Measurements from ENCODE around the gene PLEKHO2.

PLEKHO2 gene

DNA sequence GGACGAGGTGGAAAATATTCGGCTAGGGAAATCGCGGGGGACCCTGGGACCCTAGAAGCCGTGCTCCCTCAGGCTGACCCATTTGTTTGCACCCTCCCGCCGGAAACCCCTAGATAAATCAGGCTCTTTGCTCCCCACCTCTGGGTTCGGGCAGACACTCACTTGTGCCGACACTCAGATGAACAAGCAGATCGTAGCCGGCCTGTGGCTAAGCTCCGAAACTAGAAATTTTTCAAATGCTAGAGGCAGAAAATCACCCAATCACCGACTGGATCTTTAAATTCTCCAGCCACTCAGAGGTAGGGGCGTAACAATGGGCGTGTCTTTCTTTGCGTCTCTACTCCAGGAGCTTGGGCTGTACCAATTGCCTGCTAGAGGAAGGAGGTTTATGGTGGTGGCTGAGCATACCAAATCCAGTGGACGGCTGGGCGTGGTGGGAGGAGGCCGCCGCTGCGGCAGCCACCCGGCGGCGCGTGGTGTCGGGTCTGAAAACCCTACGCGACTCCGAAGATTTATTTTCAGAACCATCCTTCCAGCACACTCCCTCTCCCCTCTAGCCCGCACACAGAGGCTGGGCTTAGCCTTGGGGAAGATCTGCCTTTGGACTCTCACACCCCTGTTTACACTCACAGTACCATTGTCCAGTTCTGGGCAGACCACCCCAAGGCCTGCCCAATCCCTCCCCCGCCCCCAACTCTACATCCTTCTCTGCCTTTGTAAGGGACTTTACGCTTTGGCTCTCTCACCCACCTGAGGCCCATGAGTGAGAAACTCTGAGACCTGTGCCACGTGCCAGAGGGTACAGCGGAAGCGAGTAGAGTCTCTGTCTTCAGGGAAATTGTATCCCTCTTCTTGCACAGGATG is 16.1 kb upstream of the PLEKHO2 start, which contains the start of gene PIF1:
Gene PIF1, minus strand, starts transcription at position 217 of the 864 bp plus-strand sequence. CDS start 1,312 bp downstream, outside the sequence.
- DNase-seq (ENCODE audit: low read depth in 2 of 2) = peak; percentile 60 to 68

DNA sequence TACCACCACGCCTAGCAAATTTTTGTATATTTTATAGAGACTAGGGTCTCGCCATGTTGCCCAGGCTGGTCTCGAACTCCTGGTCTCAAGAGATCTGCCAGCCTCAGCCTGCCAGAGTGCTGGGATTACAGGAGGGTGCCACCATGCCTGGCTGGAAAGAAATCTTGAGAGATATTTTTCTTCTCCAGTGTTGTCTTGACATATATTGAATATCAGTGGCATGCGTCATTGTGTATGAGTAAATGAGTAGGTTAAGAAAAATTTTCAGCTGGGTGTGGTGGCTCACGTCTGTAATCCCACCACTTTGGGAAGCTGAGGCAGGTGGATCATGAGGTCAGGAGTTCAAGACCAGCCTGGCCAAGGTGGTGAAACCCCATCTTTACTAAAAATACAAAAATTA is 12.7 kb upstream of the PLEKHO2 start:
- DNase-seq (ENCODE audit: low read depth in 2 of 2) = no peak

DNA sequence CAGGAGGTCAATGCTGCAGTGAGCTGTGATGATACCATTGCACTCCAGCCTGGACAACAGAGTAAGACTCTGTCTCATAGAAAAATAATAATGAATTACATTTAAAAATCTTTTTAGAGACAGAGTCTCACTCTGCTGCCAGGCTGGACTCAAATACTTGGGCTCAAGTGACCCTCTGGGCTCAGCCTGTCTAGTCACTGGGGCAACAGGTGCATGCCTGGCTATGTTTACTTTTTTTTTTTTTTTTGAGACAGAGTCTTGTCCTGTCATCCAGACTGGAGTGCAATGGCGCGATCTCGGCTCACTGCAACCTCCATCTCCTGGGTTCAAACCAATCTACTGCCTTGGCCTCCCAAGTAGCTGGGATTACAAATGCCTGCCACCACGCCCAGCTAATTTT is 8.0 kb upstream of the PLEKHO2 start:
- no peak for DNase-seq (ENCODE audit: low read depth in 2 of 2)

DNA sequence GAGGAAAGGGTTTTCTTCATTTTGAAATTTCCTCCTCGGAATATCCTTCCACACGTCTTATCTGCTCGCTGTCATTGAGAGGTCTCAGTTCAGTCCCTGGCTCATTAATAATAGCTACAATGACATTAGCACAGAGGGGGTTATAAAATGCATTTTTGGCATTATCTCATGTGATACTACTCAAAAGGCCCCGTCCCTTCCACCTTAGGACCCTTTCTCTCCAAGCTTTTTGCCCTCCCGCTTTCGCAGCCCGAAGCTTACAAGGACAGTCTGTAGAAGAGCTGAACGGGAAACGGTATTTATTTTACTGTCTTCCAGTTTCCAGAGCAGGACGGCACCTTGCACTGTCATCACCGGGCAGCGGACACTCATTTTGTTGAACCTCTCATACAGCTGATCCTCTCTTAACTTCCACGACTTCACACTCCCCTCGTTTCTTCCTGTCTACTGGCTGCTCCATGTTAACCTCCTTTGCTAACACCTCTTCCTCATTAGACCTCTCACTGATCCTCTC is 5.6 kb upstream of the PLEKHO2 start:
- DNase-seq (ENCODE audit: low read depth in 2 of 2) = no peak

DNA sequence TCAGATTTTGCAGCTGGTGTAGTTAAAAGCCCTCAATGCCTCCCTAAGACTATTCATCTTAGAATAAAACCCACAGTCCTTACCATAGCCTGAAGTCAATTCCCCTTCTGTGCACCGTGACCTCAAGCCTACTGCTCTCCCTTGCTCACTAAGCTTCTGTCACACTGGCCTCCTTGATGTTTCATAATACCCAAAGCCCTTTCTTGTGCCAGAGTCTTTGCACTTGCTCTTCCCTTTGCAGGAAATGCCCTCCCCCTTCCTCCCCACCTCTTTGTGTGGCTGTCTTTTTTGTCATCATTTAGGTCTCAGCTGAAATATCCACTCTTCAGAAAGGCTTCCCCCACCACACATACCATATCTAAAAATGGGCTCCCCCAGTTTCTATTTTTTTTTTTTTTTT is 4.2 kb upstream of the PLEKHO2 start:
- DNase-seq (ENCODE audit: low read depth in 2 of 2) = no peak

DNA sequence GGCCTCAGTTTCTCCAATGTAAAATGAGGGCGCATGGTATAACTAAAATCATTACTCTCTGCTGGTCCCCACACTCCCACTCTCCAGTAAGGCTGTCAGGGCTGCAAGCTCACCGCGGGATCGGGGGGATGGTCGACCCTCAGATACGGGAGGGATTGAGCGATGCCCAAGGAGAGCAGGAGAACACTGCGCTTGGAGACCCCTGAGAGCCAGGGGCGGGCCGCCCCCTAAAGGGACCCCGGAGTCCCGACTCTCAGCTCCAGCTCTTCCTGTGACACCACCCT is 713 bp upstream of the PLEKHO2 start:
- DNase-seq (ENCODE audit: low read depth in 2 of 2) = no peak

DNA sequence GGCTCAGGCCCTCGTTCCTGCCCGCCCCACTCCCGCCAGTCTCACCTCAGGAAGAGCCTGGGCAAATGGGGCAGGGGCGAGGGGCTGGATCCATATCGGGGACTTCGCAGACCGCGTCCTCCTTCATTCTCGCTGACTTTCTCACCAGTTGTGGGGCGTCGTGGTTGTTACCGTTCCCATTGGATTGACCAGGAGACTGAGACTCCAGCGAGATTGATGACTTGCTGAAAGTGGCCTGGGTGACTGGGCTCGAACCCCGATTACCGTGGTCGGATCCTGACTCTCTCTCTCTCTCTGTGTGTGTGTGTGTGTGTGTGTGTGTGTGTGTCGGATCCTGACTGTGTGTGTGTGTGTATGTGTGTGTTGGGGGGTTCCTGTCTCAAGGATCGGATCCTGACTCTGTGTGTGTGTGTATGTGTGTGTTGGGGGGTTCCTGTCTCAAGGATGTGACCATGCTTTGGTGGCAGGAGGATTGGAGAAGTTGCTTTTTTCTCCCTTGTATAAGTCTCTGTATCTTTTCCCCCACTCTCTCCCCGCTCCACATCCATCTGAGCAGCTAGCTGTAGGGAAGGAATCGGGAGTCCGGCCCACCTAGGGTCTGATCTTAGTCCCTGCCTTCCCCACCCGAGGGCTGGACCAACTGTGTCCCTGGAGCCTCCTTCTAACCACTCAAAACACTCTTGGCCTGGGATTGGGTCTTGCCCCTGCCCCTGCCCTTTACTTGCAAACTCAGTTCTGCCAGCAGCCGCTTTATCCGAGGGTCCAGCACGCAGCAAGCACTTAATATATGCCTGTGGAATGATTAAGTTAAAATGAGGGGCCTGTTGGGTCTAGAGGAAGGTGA is 603 bp downstream of the PLEKHO2 start:
- no peak for DNase-seq (ENCODE audit: low read depth in 2 of 2)

DNA sequence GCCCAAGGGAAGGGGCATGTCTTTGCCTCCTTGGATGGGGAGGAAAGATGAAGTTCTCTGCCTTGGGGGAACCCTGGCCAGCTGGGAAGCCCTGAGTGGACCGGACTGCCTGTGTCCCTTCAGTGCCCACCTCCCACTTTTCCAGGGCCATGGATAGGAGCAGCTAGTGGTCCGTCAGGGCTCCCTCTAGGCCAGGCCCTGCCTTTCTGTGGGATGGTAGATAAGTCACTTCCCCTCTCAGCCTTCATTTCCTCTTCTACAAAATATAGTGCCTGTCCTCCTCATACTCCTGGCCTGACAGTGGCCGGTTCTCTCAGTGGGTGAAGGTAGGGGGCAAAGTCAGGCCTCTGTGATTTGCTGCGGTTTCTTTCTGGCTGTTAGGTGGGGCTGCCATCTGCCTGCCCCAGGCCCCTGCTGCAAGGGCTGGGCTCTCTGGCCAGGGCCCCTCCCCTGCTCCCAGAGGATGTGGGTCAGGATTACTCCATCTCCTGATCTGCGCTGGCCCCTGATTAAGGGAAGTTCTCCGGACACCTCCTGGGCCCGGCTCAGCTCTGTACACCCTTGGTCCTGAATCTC is 1.4 kb downstream of the PLEKHO2 start:
- DNase-seq (ENCODE audit: low read depth in 2 of 2) = no peak

DNA sequence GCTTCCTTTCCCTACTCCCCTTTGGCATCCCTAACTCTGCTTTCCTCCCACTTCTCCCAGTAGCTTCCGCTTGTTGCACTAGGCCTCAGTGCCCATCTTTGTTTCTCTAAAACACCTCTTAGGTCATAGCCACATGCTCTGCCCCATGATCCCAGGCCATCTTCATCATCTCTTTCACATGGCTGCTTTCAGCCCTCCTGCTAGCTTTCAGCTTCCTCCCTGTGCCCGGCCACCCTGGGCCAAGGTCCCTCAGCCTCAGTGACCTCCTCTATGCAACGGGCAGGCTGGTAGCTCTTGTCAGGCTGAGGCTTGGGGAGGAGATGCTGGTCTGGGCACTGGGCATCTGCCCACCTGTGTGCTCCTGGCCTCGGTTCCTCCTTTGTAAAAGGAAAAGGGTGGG is 2.3 kb downstream of the PLEKHO2 start:
- no peak for DNase-seq (ENCODE audit: low read depth in 2 of 2)

DNA sequence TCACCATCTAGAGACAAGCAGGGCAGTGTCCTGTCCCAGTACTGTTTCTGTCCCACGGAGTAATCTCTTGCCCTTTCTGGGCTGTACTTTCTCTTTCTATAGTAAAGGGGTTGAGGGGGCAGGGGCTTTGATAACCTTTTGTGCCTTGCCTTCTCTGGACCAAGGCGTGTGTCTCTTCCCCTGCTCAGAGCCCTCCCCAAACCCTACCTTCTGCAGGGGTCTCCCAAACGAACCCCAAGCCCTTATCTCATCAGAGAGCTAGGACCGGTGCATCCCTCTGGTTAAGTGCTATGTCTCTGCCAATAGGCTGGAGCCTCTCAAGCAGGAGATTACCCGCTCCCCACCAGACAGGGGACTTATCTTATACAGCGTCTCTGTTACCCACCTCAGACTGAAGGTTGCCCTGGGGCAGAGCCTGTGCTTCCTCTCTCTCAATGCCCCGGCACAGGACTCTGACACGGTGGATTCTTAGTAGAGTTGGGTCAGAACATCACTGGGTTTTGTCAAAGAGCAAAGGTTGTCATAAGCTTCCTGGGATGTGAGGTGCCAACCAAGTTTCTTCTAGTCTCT is 2.9 kb downstream of the PLEKHO2 start:
- no peak for DNase-seq (ENCODE audit: low read depth in 2 of 2)

DNA sequence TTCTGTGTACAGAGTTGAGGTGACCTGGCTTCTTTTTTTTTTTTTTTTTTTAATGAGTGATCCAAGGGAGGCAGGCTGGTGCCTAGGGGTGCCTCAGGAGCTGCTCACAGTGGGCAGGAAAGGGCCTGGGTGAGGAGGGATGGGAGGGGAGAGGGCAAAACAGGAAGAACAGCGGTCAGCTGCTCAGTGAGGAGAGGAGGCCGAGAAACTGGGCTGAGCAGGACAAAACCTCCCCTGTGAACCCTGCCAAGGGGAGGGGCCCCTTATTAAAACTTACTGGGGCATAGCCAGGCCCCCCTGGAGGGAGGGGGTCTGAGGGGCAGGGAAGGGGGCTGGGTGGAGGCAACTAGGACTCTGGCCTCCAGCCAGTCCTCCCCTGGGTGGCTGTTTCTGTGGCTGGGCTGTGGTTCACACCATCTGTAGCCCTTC is 3.5 kb downstream of the PLEKHO2 start:
- no peak for DNase-seq (ENCODE audit: low read depth in 2 of 2)

DNA sequence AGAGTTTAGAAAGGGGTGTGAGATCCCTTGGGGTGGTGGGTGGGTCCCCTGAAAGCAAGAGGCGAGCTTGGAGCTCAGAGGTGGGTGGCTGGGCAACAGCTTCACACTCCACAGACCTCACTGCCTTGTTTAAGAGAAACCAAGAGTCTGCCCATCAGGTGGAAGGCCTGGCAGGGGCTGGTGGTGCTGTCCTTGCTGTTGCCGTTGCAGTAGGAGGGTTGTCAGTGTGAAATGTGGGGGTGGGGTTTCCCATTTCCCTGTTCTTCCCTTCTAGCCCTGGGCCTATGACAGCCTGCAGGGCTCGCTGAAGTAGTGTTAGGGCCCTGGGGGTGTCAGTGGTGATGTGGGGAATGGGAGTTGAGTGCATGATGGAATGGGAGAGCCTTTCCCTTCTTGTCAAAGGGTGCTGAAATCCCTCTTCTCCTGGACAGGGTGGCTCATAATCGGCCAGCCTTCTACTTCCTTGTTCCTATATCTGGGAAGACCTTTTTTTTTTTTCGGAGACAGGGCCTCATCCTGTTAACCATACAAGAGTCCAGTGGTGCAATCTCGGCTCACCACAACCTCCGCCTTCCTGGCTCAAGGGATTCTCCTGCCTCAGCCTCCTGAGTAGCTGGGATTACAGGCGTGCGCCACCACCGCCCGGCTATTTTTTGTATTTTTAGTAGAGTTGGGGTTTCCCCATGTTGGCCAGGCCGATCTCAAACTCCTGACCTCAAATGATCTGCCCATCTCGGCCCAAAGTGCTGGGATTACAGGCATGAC is 4.3 kb downstream of the PLEKHO2 start:
- no peak for DNase-seq (ENCODE audit: low read depth in 2 of 2)

DNA sequence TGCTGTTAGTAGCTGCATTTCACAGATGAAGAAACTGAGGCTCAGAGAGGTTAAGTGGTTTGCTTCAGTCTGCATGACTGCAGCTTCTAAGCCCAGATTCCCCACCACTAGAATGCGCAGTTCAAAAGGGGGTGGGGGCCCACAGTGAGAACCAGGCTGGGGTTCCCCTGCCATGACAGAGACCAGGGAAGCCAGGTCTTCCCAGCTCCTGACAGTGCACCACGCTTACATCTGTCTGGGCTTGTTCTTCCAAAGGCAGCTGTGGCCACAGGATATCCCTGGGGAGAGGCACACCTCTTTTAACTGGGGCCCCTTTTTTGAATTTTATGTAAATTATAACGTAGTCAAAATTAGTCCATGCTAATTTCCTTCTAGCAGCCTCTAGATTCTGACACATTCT is 5.3 kb downstream of the PLEKHO2 start:
- DNase-seq (ENCODE audit: low read depth in 2 of 2) = no peak

DNA sequence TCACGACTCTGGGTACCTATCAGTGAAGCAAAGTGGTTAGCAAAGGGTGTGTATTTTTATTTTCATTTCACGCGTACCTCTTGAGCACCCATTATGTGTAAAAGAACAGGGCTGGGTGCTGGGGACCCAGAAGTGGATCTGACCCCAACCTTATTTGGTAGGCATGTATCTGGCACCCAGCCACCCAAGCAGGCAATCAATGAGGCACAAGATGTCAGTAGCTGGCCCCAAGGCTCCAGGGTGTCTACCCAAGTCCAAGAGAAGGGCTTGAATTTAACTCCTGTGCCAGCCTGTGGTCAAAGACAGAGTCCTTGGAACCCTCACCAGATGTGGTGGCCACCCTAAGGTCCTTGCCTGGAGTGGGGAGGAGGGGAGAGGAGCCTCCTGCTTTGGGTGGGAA is 5.7 kb downstream of the PLEKHO2 start:
- DNase-seq (ENCODE audit: low read depth in 2 of 2) = no peak

DNA sequence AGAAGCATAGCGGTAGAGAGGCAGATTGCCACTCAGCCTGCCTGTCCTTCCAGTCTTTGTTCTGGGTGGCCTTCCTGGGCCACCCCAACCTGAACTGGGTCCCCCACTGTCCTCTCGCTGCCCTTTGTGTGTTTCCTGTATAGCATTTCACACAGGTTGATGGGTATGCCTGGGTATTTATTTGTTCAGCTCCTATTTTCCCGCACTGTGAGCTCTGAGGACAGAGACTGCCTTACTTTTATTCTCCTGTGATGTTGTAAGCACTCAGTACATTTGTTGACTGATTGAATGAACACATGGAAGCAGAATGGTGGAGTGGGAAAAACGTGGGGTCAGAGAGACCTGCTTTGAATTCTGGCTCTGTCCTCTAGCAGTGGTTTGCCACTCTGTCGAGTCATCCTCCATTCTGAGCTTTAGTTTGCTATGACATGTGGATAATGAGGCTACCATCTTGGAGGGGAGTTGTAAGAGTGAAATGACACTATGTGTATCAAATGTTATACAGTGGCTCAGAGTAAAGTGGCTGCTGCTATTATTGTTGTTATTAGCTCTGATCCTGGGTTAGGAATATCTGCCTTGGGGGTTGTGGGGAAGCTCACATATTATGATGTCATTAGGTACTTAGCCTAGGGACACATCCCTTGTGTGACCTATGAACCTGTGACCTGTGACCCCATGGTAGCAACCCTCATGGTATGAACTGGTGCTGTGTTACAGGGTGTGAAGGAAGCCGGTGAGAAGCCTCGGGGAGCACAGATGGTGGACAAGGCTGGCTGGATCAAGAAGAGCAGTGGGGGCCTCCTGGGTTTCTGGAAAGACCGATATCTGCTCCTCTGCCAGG is 6.4 kb downstream of the PLEKHO2 start:
- no peak for DNase-seq (ENCODE audit: low read depth in 2 of 2)

DNA sequence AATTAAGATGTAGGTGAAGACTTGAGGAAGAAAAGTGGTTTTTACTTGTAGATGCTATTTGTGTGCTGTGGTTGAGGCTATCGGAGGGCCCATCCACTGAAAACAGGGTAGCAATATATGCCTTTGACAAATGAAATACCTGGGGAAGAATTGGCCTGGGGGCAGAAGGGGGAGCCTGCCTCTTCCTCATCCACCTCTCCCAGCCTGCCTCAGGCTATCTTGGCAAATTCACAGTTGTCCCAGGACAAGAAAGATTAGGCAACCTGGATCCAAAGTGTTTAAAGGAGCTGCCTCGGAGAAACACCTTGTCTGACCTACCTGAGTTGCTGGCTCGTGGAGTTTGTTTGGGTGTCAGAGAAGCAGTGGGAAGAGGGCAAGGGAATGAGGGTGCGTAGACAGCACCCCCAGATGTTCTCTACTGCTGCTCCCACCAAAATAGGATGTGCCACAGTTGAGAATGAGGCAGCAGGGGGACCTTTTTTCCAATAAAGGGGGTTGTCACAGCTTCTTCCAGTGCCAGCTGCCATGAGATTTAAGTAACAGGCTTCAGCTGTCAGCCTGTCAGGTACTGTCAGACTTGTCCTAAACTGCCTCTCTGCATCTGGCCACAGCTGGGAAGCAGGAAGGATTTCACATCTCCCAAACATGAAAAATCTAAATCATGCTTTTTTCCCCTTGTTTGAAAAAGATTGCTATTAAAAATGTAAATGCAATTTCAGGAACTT is 9.2 kb downstream of the PLEKHO2 start:
- DNase-seq (ENCODE audit: low read depth in 2 of 2) = no peak

DNA sequence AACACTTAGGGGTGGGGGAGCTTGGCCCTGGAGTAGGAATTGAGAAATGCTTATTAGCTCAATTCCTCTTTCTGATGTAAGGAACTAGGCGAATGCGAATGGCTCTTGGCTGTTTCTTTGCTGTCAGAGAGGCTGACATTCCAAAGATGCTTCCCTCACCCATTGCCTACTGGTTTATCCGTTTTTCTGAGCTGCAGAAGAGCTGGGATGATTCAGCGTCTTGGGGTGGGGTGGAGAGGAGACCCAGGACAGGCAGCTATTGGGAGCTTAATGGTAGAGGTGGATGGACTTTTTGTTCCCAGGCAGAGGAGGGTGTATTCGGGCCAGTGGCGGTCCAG is 9.8 kb downstream of the PLEKHO2 start:
- DNase-seq (ENCODE audit: low read depth in 2 of 2) = no peak

DNA sequence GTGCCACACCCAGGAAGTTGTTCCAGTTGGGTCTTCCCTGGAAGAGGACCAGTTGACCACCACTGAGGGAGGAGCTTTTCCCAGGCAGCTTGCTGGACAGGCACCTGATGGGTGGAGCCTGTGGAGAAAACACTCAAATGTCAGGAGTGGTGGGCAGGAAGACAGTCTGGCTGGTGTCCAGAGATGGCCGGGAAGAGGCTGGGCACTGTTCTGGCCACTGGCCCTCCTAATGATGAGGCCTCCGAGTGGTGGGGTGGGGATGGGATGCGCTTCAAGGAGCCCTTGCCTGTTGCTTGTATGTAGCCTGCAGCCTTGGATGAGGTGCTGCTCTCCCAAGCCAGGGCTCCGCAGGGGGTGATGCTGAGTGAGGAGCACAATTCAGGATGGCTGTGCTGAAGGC is 12.3 kb downstream of the PLEKHO2 start:
- DNase-seq (ENCODE audit: low read depth in 2 of 2) = no peak

DNA sequence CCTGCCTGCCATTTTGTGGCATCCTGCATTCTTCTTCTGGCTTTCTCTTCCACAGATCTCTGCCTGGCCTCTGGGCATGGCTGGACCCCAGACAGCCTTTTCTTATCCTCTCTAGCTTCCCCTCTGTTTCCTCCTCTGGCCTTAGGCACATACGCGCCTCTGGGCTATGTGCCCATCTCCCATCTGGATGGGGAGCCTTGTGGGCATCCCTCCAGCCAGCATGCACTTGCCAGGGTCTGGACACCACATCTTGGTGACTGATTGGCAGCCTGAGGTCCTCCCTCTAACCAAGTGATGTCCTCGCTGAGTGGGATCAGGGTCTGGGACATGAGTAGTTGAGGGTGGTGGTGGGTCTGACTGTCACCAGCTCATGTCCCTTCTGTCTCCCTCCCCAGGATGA is 12.8 kb downstream of the PLEKHO2 start:
- DNase-seq (ENCODE audit: low read depth in 2 of 2) = no peak
